OCI-LY1 (cell line): ENCODE data around the gene RASSF6.

ENCODE experiments used
- H2AFZ ChIP-seq: fragments of 200-600 bp; sonication (generic), shearing (Covaris generic); 2 replicates; pipeline ENCODE4 v1.6.0; 2014; ENCODE audit warnings: antibody characterized with exemption, mild to moderate bottlenecking, low read length
- H3F3A ChIP-seq: fragments of 200-600 bp; sonication (generic), shearing (Covaris generic); 2 replicates; pipeline ENCODE4 v1.6.0; 2014; ENCODE audit warnings: mild to moderate bottlenecking, antibody characterized with exemption, low read length, moderate library complexity; ENCODE audit not compliant: insufficient read depth
- H3K27ac ChIP-seq: fragments of 200-600 bp; sonication (generic); 2 replicates; pipeline ENCODE4 v1.5.1; 2014; ENCODE audit warnings: low read length, mixed run types, mild to moderate bottlenecking, low read depth; ENCODE audit not compliant: poor library complexity, severe bottlenecking
- H3K27me3 ChIP-seq: fragments of 200-600 bp; sonication (generic); 2 replicates; pipeline ENCODE4 v1.6.0; 2014; ENCODE audit warnings: antibody characterized with exemption, mild to moderate bottlenecking, low read length, moderate library complexity; ENCODE audit not compliant: insufficient read depth
- H3K36me3 ChIP-seq: fragments of 200-600 bp; sonication (generic); 2 replicates; pipeline ENCODE4 v1.6.1; 2014; ENCODE audit warnings: mild to moderate bottlenecking, antibody characterized with exemption, low read length, moderate library complexity, mixed read lengths; ENCODE audit not compliant: insufficient read depth
- H3K4me1 ChIP-seq: fragments of 200-600 bp; sonication (generic); 2 replicates; pipeline ENCODE4 v1.5.1; 2014; ENCODE audit warnings: mild to moderate bottlenecking, low read length, moderate library complexity; ENCODE audit not compliant: insufficient read depth, severe bottlenecking
- H3K4me2 ChIP-seq: fragments of 200-600 bp; sonication (generic), shearing (Covaris generic); 2 replicates; pipeline ENCODE4 v1.6.1; 2014; ENCODE audit warnings: low read length
- H3K4me3 ChIP-seq: fragments of 200-600 bp; sonication (generic); 2 replicates; pipeline ENCODE4 v1.5.1; 2014; ENCODE audit warnings: low read length, low read depth, mild to moderate bottlenecking, mixed read lengths; ENCODE audit not compliant: poor library complexity, severe bottlenecking
- H3K79me2 ChIP-seq: fragments of 200-600 bp; shearing (Covaris generic); 2 replicates; pipeline ENCODE4 v1.6.1; 2016; ENCODE audit warnings: mixed run types, low read length, mixed read lengths; ENCODE audit not compliant: insufficient read depth
- H3K9ac ChIP-seq: fragments of 200-600 bp; sonication (generic), shearing (Covaris generic); 2 replicates; pipeline ENCODE4 v1.6.1; 2014; ENCODE audit warnings: mild to moderate bottlenecking, low read length, mixed read lengths
- H3K9me2 ChIP-seq: fragments of 200-600 bp; sonication (generic), shearing (Covaris generic); 2 replicates; pipeline ENCODE4 v1.6.1; 2014; ENCODE audit warnings: low read depth, mild to moderate bottlenecking, low read length, mixed read lengths
- H3K9me3 ChIP-seq: fragments of 200-600 bp; shearing (Covaris generic); 2 replicates; pipeline ENCODE4 v1.6.1; 2014; ENCODE audit warnings: low read length, mixed read lengths
- H4K20me1 ChIP-seq: fragments of 200-600 bp; sonication (generic), shearing (Covaris generic); 2 replicates; pipeline ENCODE4 v1.6.0; 2016; ENCODE audit warnings: mild to moderate bottlenecking, low read length; ENCODE audit not compliant: insufficient read depth
- CTCF ChIP-seq: fragments of 200-600 bp; sonication (generic), shearing (Covaris generic); IDR thresholded peaks from 2 replicates; pipeline ENCODE4 v1.5.1; 2017; ENCODE audit warnings: mild to moderate bottlenecking, antibody characterized with exemption, low read length, moderate library complexity, mixed read lengths
- EZH2 ChIP-seq: fragments of 200-600 bp; sonication (generic), shearing (Covaris generic); IDR thresholded peaks from 2 replicates; pipeline ENCODE4 v1.8.0; 2017; ENCODE audit warnings: borderline replicate concordance, mixed run types, mild to moderate bottlenecking, antibody characterized with exemption, low read length, moderate library complexity, mixed read lengths

Gene RASSF6

DNA sequence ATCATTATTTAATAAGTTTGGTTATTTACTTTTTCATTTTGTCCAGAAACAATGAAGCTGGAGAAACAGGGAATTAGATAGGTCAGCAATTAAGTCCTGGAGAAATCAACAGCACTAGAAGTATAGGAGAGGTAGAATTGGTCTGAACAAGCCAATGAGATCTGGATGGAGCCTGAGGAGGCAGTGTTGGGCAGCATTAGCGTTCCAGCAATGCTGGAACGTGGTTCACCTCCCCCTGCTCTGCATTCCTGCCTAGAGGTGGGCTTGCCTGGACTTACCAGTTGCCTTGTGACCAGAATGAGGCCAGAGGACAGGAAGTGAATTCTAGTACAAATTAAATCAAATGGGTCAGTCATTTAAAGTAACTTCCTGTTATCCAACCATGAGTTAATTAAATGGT, 4.6 kb downstream of the RASSF6 start:
- H3K79me2 ChIP-seq = peaks cover 65% of the 10 kb centered on the region
- peak; percentile 38; the same call in 1 of the 2 replicates for TF ChIP-seq CTCF
- TF ChIP-seq EZH2 = no peak
- no peaks in the 10 kb centered on the region for H3K9me3 ChIP-seq
- H4K20me1 ChIP-seq = no peaks in the 10 kb centered on the region
- H3K9ac ChIP-seq = peak overlapping the region; percentile 78
- peaks cover 72% of the 10 kb centered on the region for H3K36me3 ChIP-seq
- H3K27me3 ChIP-seq = no peaks in the 10 kb centered on the region
- H3K4me3 ChIP-seq = peak overlapping the region; percentile 77
- peak overlapping the region; percentile 68 for H3K4me2 ChIP-seq
- peak overlapping the region; percentile 100 for H3K27ac ChIP-seq
- peaks cover 75% of the 10 kb centered on the region for H3K4me1 ChIP-seq
- no peak overlapping the region for H2AFZ ChIP-seq
- H3F3A ChIP-seq = no peaks in the 10 kb centered on the region
- no peaks in the 10 kb centered on the region for H3K9me2 ChIP-seq

- Histone ChIP-seq H3K79me2 (peaks cover 55% of the 10 kb centered on the region), H3K36me3 (peaks cover 85% of the 10 kb centered on the region), H3K9me2 (no peaks in the 10 kb centered on the region), H3K4me2 (peak overlapping the region; percentile 28), H3F3A (no peaks in the 10 kb centered on the region; the same call in 1 of the 2 replicates), H4K20me1 (no peaks in the 10 kb centered on the region), H3K9ac (no peak overlapping the region), H3K27ac (peak overlapping the region; percentile 100), H3K9me3 (no peaks in the 10 kb centered on the region), H3K27me3 (no peaks in the 10 kb centered on the region), H3K4me1 (peaks cover 84% of the 10 kb centered on the region), H3K4me3 (peak overlapping the region; percentile 4), H2AFZ (no peak overlapping the region)
- no peak for TF ChIP-seq EZH2
Observed at GRCh38 chr4:73614311-73614867, 5.8 kb downstream of the RASSF6 start.

- Histone ChIP-seq H3K79me2 (peaks cover 43% of the 10 kb centered on the region), H3F3A (no peaks in the 10 kb centered on the region; the same call in 1 of the 2 replicates), H3K36me3 (peaks cover 92% of the 10 kb centered on the region), H2AFZ (no peak overlapping the region), H3K4me2 (peak overlapping the region; percentile 28; the same call in 1 of the 2 replicates), H3K27ac (peak overlapping the region; percentile 100), H3K9me2 (no peaks in the 10 kb centered on the region), H3K4me1 (peaks cover 97% of the 10 kb centered on the region), H3K4me3 (no peak overlapping the region), H3K9me3 (no peaks in the 10 kb centered on the region), H4K20me1 (no peaks in the 10 kb centered on the region), H3K9ac (peak overlapping the region; percentile 8; the same call in 1 of the 2 replicates), H3K27me3 (no peaks in the 10 kb centered on the region)
- TF ChIP-seq CTCF (no peak), EZH2 (no peak)
Observed at GRCh38 chr4:73613130-73613529, 7.1 kb downstream of the RASSF6 start.

GRCh38 chr4:73612032-73612431, 8.2 kb downstream of the RASSF6 start:
- Histone ChIP-seq H3K27ac (peak overlapping the region; percentile 100), H3K9me2 (no peaks in the 10 kb centered on the region), H3K9ac (no peak overlapping the region), H3K36me3 (peaks cover 87% of the 10 kb centered on the region), H3K27me3 (no peaks in the 10 kb centered on the region), H3F3A (peaks cover 3% of the 10 kb centered on the region; the same call in 1 of the 2 replicates), H2AFZ (no peak overlapping the region), H4K20me1 (no peaks in the 10 kb centered on the region), H3K4me2 (peak overlapping the region; percentile 78; the same call in 1 of the 2 replicates), H3K4me3 (no peak overlapping the region), H3K79me2 (peaks cover 32% of the 10 kb centered on the region), H3K9me3 (no peaks in the 10 kb centered on the region), H3K4me1 (peaks cover 100% of the 10 kb centered on the region)
- TF ChIP-seq EZH2 (no peak), CTCF (no peak)
